HepG2 (cell line): Measurements from ENCODE around the gene RETN. TPM values are rescaled to one million over a fixed set of nuclear protein-coding genes. Genes with fewer than 3 reads are reported as not detected.
A peak's percentile ranks its signal among the peaks of the same experiment; 100 is the strongest.

Experiments
- AKAP8 ChIP-seq: sonication (generic); formaldehyde crosslinking; IDR thresholded peaks from 2 replicates; pipeline ENCODE4 v1.5.1; 2020; ENCODE audit warnings: mild to moderate bottlenecking, missing genetic modification reagents
- ATF1 ChIP-seq: IDR thresholded peaks from 2 replicates; pipeline ENCODE4 v1.6.1; 2016; ENCODE audit warnings: mild to moderate bottlenecking, control low read depth
- CBX5 ChIP-seq: sonication (generic); formaldehyde crosslinking; IDR thresholded peaks from 2 replicates; pipeline ENCODE4 v1.4.0; 2020; ENCODE audit warnings: missing genetic modification reagents, borderline replicate concordance
- ELF4 ChIP-seq: sonication (generic); formaldehyde crosslinking; IDR thresholded peaks from 2 replicates; pipeline ENCODE4 v1.5.0; 2020; ENCODE audit warnings: missing genetic modification reagents, mild to moderate bottlenecking, moderate library complexity, borderline replicate concordance
- HNRNPL ChIP-seq: fragments of 200-400 bp; formaldehyde crosslinking; IDR thresholded peaks from 2 replicates; pipeline ENCODE4 v1.6.1; 2017; ENCODE audit warnings: mild to moderate bottlenecking, low read depth, low read length
- HOXA5 ChIP-seq: sonication (generic); formaldehyde crosslinking; IDR thresholded peaks from 2 replicates; pipeline ENCODE4 v1.4.0; 2020; ENCODE audit warnings: missing genetic modification reagents
- JUNB ChIP-seq: sonication (generic); formaldehyde crosslinking; IDR thresholded peaks from 2 replicates; pipeline ENCODE4 v1.8.0; 2022; ENCODE audit warnings: missing genetic modification reagents, mild to moderate bottlenecking, borderline replicate concordance
- MAFK ChIP-seq, 2 experiments: IDR thresholded peaks in 1 of 2; conservative IDR thresholded peaks in 1 of 2; 2 replicates each; pipeline ENCODE4 v1.6.1; 2011; ENCODE audit warnings: improper control_type of control experiment in 2 of 2, low read length in 2 of 2
- NCOA5 ChIP-seq: sonication (generic); formaldehyde crosslinking; IDR thresholded peaks from 2 replicates; pipeline ENCODE4 v1.4.0; 2020; ENCODE audit warnings: missing genetic modification reagents
- POLR2AphosphoS2 ChIP-seq: IDR thresholded peaks from 2 replicates; pipeline ENCODE4 v1.6.1; 2011; ENCODE audit warnings: low read depth, low read length, improper control_type of control experiment
- REXO4 ChIP-seq: sonication (generic); formaldehyde crosslinking; IDR thresholded peaks from 2 replicates; pipeline ENCODE4 v1.8.0; 2022; ENCODE audit warnings: missing genetic modification reagents, mild to moderate bottlenecking, borderline replicate concordance
- SAP130 ChIP-seq: IDR thresholded peaks from 2 replicates; pipeline ENCODE4 v1.6.1; 2016; ENCODE audit warnings: low read depth
- SUZ12 ChIP-seq: fragments of 150-350 bp; IDR thresholded peaks from 2 replicates; pipeline ENCODE4 v1.6.1; 2014; ENCODE audit warnings: low read depth, low read length
- TSC22D2 ChIP-seq: sonication (generic); formaldehyde crosslinking; IDR thresholded peaks from 2 replicates; pipeline ENCODE4 v1.5.1; 2020; ENCODE audit warnings: missing genetic modification reagents, mild to moderate bottlenecking, borderline replicate concordance
- ZNF547 ChIP-seq: sonication (generic); formaldehyde crosslinking; IDR thresholded peaks from 2 replicates; pipeline ENCODE4 v1.5.1; 2020; ENCODE audit warnings: mild to moderate bottlenecking, missing genetic modification reagents
- ZNF777 ChIP-seq: sonication (generic); formaldehyde crosslinking; IDR thresholded peaks from 2 replicates; pipeline ENCODE4 v1.4.0; 2020; ENCODE audit warnings: missing genetic modification reagents
- ZSCAN31 ChIP-seq: sonication (generic); formaldehyde crosslinking; IDR thresholded peaks from 2 replicates; pipeline ENCODE4 v1.5.0; 2020; ENCODE audit warnings: low read depth, mild to moderate bottlenecking, missing genetic modification reagents
- polyA plus RNA-seq, 8 experiments: library from polyadenylated mRNA; depleted of rRNA in 3 of 8; stranded (reverse) in 7 of 8; unstranded in 1 of 8; fragments of >200 nt; fragmentation: Illumina TruSeq in 4 of 8; extraction: Trizol in 4 of 8; gene quantifications; 2 replicates each; pipeline versions ENCODE4 v1.2.1 to v1.2.3, GENCODE V29; 2011 to 2016; ENCODE audit warnings: low read depth in 4 of 8, missing spikeins in 1 of 8, mixed read lengths in 1 of 8; ENCODE audit not compliant: insufficient read depth in 1 of 8
- total RNA-seq, 5 experiments: library from RNA; depleted of rRNA; stranded (reverse); fragments of >200 nt; fragmentation: Illumina TruSeq; extraction: Trizol; gene quantifications; 2 replicates each; pipeline ENCODE4 v1.2.3, GENCODE V29; 2016; ENCODE audit warnings: low read depth in 1 of 5
- TF ChIP-seq, protein P1 (sequence below): sonication (generic); formaldehyde crosslinking; IDR thresholded peaks from 2 replicates; pipeline ENCODE4 v1.8.1; 2023; ENCODE audit warnings: missing genetic modification reagents, inconsistent platforms, borderline replicate concordance
- TF ChIP-seq, protein P2 (sequence below): sonication (generic); formaldehyde crosslinking; IDR thresholded peaks from 2 replicates; pipeline ENCODE4 v1.9.0; 2021; ENCODE audit warnings: mild to moderate bottlenecking, missing genetic modification reagents
- TF ChIP-seq, protein P3 (sequence below): IDR thresholded peaks from 2 replicates; pipeline ENCODE4 v1.6.1; 2012; ENCODE audit warnings: inconsistent platforms

The RETN gene
- total and polyA plus RNA-seq, 2 of the 13 experiments (the other 11 are each of a cell fraction or from before 2014, with no cell fraction given), result not detected

DNA sequence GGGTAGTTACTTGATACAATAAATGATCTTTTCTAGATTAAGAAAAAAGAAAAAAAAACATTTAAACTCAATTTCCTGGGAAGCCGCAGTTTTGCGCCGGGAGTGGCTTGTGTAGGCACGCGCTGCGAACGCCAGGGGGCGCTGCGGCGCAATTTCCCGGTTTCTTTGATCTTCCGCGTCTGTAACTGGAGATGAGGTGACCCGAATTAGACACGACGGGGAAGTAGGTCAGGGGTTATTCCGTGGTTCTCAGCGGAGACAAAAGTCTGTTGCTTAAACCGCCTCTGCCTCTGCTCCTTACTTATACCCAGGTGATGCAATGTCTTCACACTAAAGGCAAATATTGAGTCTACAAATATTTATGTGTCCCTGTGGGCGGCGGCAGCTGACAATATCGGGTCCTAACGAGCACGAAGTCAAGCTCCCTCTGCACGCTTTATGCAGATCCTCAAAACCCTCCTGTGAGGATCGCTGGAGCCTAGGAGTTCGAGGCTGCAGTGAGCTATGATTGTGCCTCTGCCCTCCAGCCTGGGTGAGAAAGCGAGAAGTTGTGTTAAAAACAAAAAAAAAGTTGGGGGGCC is 16.7 kb upstream of the RETN start (continued):
- no peak for TF ChIP-seq AKAP8 (CRISPR knock-in tag)
- peak; percentile 64; the same call in 1 of the 2 replicates for TF ChIP-seq ATF1 (CRISPR knock-in tag)
- no peak for TF ChIP-seq NCOA5 (CRISPR knock-in tag)
- 0 out of 2 replicates have a peak, but pooled peaks have one; percentile 58 for TF ChIP-seq TSC22D2 (CRISPR knock-in tag)
- TF ChIP-seq, protein P1, sequence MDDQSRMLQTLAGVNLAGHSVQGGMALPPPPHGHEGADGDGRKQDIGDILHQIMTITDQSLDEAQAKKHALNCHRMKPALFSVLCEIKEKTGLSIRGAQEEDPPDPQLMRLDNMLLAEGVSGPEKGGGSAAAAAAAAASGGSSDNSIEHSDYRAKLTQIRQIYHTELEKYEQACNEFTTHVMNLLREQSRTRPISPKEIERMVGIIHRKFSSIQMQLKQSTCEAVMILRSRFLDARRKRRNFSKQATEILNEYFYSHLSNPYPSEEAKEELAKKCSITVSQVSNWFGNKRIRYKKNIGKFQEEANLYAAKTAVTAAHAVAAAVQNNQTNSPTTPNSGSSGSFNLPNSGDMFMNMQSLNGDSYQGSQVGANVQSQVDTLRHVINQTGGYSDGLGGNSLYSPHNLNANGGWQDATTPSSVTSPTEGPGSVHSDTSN, result no peak
- TF ChIP-seq CBX5 (CRISPR knock-in tag), result peak; percentile 86; the same call in 1 of the 2 replicates
- TF ChIP-seq JUNB (CRISPR knock-in tag), result no peak
- TF ChIP-seq SUZ12, result no peak
- TF ChIP-seq ELF4 (CRISPR knock-in tag), result no peak
- TF ChIP-seq, protein P2, sequence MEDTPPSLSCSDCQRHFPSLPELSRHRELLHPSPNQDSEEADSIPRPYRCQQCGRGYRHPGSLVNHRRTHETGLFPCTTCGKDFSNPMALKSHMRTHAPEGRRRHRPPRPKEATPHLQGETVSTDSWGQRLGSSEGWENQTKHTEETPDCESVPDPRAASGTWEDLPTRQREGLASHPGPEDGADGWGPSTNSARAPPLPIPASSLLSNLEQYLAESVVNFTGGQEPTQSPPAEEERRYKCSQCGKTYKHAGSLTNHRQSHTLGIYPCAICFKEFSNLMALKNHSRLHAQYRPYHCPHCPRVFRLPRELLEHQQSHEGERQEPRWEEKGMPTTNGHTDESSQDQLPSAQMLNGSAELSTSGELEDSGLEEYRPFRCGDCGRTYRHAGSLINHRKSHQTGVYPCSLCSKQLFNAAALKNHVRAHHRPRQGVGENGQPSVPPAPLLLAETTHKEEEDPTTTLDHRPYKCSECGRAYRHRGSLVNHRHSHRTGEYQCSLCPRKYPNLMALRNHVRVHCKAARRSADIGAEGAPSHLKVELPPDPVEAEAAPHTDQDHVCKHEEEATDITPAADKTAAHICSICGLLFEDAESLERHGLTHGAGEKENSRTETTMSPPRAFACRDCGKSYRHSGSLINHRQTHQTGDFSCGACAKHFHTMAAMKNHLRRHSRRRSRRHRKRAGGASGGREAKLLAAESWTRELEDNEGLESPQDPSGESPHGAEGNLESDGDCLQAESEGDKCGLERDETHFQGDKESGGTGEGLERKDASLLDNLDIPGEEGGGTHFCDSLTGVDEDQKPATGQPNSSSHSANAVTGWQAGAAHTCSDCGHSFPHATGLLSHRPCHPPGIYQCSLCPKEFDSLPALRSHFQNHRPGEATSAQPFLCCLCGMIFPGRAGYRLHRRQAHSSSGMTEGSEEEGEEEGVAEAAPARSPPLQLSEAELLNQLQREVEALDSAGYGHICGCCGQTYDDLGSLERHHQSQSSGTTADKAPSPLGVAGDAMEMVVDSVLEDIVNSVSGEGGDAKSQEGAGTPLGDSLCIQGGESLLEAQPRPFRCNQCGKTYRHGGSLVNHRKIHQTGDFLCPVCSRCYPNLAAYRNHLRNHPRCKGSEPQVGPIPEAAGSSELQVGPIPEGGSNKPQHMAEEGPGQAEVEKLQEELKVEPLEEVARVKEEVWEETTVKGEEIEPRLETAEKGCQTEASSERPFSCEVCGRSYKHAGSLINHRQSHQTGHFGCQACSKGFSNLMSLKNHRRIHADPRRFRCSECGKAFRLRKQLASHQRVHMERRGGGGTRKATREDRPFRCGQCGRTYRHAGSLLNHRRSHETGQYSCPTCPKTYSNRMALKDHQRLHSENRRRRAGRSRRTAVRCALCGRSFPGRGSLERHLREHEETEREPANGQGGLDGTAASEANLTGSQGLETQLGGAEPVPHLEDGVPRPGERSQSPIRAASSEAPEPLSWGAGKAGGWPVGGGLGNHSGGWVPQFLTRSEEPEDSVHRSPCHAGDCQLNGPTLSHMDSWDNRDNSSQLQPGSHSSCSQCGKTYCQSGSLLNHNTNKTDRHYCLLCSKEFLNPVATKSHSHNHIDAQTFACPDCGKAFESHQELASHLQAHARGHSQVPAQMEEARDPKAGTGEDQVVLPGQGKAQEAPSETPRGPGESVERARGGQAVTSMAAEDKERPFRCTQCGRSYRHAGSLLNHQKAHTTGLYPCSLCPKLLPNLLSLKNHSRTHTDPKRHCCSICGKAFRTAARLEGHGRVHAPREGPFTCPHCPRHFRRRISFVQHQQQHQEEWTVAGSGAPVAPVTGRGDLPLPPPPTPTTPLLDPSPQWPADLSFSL (CRISPR knock-in tag), result no peak
- no peak for TF ChIP-seq HNRNPL
- TF ChIP-seq ZSCAN31 (CRISPR knock-in tag), result peak; percentile 66; the same call in 1 of the 2 replicates
- TF ChIP-seq SAP130 (CRISPR knock-in tag), result peak; percentile 75
- no peak for TF ChIP-seq POLR2AphosphoS2
- peak; percentile 47; the same call in 1 of the 2 replicates for TF ChIP-seq HOXA5 (CRISPR knock-in tag)
- no peak for TF ChIP-seq MAFK (conservative IDR thresholded peaks at IDR 0.05 in 1 of 2, IDR thresholded peaks at IDR 0.05 in 1 of 2; ENCODE audit: low read length in 2 of 2)
- no peak for TF ChIP-seq REXO4
- TF ChIP-seq ZNF547 (CRISPR knock-in tag), result no peak
- TF ChIP-seq, protein P3, sequence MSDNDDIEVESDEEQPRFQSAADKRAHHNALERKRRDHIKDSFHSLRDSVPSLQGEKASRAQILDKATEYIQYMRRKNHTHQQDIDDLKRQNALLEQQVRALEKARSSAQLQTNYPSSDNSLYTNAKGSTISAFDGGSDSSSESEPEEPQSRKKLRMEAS, result peak; percentile 53; the same call in 1 of the 2 replicates
- TF ChIP-seq ZNF777, result no peak
